NCI-H1417 treated with DMSO at 0.1 percent for 48 hours (cell line): ENCODE data around the gene CRADD.
"Not testable (repeated sequence)": the region's sequence is repeated elsewhere in the genome, so short reads cannot be mapped to it uniquely, and the experiment has no call there.

Experiments used
- DNase-seq: peaks from one replicate; lab custom pipeline; 2025; lab: John Stamatoyannopoulos, UW

The CRADD gene

GRCh38 chr12:93784339-93785086, 107.3 kb downstream of the CRADD start:
- no peak for DNase-seq

GRCh38 chr12:93785249-93786010, 108.3 kb downstream of the CRADD start:
- no peak for DNase-seq

DNA sequence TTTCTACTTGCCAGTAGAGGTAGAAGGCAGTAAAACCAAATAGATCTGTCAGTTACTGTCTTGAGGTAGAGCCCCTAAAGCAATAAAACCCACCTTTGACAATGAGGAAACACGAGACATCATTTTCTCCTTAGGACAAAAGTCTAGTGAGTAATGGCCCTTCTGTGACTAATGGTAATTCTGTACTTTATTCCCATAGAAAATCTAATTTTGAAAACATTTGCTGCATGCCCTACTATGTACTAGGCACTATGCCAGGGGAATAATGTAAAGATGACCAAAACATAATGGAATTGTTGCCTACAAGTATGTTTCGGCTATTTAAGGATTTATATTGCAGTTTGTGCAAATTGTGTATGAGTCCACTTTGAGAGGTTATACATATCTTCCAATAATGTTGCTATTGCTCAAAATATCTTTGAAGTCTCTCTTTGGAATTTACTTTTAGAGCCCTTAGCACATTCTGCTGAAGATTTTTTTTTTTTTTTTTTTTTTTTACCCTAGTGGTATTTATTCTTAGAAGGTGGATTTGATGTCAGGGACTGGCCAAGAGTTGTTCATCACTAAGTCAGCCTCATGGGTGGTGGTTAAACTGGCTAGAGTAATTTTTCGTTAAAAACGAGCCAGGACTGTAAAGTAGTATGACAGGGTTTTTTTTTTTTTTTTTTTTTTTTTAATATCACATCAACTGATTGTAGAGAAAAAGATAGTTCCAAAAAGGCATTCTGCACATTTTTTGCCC, 109.7 kb downstream of the CRADD start:
- DNase-seq = no peak

GRCh38 chr12:93788853-93789252, 111.7 kb downstream of the CRADD start:
- DNase-seq = no peak

- no peak for DNase-seq
Measured at GRCh38 chr12:93789767-93790166, 112.6 kb downstream of the CRADD start.

- no peak for DNase-seq
Measured at GRCh38 chr12:93790472-93791152, 113.4 kb downstream of the CRADD start.

- DNase-seq = no peak
Measured at GRCh38 chr12:93793007-93793406, 115.8 kb downstream of the CRADD start.

- DNase-seq = no peak
Measured at GRCh38 chr12:93793983-93794382, 116.8 kb downstream of the CRADD start.

DNA sequence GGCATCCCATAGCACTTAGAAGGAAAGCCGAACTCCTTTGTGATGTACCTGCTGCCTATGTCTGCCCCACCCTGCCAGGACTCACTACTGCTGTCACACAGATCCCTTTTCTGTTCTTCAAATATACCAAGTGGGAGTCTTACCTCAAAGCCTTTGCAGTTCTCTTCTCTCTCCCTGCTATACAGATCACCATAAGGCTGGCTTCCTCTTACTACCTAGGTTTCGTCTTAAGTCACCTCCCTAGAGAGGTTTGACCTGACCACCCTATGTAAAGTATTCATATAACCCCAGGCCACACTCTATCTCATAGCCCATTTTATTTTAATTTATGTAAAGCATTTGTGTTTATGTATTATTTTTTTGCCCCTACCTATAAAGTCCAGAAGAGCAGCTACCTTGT, 117.6 kb downstream of the CRADD start:
- no peak for DNase-seq

- no peak for DNase-seq
Measured at GRCh38 chr12:93795352-93795751, 118.2 kb downstream of the CRADD start.

DNA sequence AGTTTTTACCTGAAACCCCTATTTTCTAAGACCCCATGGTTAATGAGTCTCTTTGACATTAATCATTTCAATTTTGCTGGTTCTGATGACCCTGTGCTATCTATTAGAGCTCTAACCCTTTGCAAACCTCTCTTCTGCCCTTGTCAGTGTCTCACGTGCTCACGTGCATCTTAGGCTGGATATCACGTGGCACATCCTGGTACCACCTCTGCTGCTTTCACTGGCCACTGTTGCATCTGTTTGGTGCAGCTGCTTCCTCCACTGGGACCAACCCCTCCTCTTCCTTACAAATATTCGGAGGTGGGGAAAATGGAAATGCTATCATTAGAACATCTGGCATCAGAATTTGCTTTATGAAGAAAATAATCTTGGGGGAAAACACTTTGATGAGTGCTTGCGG, 119.6 kb downstream of the CRADD start:
- DNase-seq = no peak

DNA sequence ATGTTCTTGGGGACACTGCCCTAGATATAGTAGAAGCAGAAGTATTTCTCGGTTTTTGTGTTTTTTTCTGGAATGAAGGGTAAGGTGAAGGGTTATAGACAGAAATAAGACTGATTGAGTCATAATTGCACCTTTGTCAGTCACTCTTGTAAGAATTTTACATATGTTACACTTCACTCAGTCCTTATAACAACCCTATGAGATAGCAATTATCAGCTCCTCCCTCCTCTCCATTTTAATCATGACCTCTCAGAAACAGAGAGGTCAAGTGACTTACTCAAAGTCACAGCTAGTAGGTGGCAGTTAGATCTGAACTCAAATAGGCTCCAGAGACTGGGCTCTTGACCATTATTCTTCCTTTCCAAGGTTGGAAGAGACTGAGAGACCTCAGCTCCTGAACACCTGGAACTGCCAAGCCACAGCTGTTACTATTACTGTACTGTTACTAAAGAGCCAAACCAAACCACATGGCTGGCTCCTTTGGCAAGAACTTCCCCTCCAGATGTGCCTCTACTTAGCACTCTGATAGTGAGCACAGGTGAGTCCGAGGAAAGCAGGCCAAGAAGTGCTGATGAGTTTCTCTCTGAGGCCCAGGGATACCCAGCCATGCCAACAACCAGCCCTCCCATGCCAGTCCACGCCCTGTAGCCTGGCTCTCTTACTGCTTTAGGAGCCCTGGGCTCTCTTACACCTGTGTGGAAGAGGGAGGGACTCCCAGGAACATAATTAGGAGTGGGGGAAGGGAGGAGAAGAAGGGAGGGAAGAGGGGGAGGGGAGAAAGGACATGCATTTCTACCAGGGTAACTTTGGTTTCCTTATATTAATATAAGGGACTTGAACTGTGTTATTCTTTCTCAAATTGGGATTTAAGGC, 121.3 kb downstream of the CRADD start:
- no peak for DNase-seq

GRCh38 chr12:93801666-93802065, 124.5 kb downstream of the CRADD start:
- DNase-seq = not testable (repeated sequence)

- no peak for DNase-seq
Measured at GRCh38 chr12:93802293-93802692, 125.1 kb downstream of the CRADD start.

DNA sequence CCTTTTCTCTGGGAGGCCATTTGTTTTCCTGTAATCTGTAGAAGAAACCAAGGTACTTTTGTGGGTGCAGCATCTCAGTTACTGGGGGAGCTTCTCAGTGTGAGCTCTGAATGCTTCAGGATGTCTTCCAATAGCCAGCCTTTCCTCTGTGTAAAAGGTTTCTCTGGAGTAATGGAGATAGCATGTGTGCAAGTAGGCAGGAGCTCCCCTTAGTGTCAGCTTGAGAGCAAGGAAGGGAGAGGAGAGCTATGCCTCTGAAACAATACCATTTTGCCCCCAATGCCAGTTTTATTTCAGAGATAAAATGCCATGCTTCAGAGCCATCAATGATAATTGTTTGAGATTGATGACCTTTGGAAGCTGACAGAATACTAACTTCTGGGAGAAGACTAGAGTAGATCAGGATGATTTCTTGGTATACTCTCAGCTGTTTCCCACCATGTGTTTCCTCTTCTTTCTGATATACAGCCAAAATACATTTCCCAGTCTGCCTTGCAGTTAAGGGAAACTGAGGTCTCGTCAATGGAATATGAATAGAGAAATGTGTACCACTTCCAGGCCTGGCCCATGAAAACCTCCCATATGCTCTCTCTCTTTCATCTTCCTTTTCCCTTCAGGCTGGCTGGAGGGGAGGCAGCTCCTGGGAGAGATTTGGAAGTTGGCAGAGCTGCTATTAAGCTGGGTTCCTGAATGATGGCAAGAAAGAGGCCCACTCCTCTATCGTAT, 125.7 kb downstream of the CRADD start:
- DNase-seq = no peak

- DNase-seq = no peak
Measured at GRCh38 chr12:93803424-93803807, 126.2 kb downstream of the CRADD start.

- no peak for DNase-seq
Measured at GRCh38 chr12:93804392-93805179, 127.4 kb downstream of the CRADD start.

DNA sequence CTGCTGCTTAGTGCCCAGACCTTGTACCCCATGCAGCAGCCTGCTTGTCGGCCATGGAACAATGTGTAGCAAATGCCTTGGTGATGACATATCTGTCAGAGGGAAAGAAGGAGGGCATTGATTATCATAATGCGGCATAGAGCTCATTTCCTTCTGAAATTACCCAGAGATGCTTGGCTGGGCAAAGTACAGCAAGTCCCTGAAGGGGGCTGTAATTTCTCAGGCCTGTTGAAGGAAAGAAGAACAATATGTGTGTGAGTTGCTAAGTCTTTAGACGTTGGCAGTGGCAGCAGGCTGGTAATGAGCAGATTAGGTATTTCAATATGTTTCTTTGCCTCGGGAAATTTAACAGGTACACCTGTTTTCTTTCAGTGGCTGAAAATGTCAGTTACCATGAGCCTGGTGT, 128.6 kb downstream of the CRADD start:
- DNase-seq = no peak

- no peak for DNase-seq
Measured at GRCh38 chr12:93807354-93807753, 130.2 kb downstream of the CRADD start.
